ENCODE measurements around the gene SERPINI2. TPM values are rescaled to one million over a fixed set of nuclear protein-coding genes. Genes with fewer than 3 reads are reported as not detected.
"Not testable (repeated sequence)": the region's sequence is repeated elsewhere in the genome, so short reads cannot be mapped to it uniquely, and the experiment has no call there.

The SERPINI2 gene
- total RNA-seq, 1 experiment from 2014 or later = not detected

DNA sequence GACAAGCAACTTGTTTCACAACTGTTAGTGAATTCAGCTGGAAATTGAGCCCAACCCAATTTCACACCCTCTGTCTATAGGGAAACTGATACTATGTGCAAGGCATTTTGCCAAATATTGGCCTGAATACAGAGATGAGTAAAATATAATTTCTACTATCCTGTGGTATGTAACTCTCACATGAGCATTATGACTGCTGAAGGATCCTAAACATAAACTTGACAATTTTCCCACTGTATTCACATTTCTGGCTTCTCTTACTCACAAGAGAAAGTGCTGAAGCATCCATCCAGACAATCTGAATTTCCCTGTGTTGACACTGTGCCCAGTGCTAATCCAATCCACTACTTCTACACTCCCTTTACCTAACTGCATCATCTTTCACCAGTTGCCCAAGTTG lies 28.4 kb downstream of the SERPINI2 start:
- intact Hi-C loops (cut with micrococcal nuclease) = no loop called here
- Mint-ChIP-seq H3K4me1 (ENCODE audit: insufficient read depth, unreplicated experiment) (no peaks in the 10 kb centered on the region), H3K27me3 (ENCODE audit: insufficient read depth, unreplicated experiment) (no peaks in the 10 kb centered on the region), H3K9me3 (ENCODE audit: unreplicated experiment) (no peaks in the 10 kb centered on the region), H3K4me3 (ENCODE audit: unreplicated experiment) (no peak overlapping the region), H3K27ac (ENCODE audit: low read depth, unreplicated experiment) (no peak overlapping the region), H3K36me3 (ENCODE audit: insufficient read depth, unreplicated experiment) (no peaks in the 10 kb centered on the region)
- DNase-seq (ENCODE audit: unreplicated experiment) = no peak
- TF ChIP-seq, protein P1, sequence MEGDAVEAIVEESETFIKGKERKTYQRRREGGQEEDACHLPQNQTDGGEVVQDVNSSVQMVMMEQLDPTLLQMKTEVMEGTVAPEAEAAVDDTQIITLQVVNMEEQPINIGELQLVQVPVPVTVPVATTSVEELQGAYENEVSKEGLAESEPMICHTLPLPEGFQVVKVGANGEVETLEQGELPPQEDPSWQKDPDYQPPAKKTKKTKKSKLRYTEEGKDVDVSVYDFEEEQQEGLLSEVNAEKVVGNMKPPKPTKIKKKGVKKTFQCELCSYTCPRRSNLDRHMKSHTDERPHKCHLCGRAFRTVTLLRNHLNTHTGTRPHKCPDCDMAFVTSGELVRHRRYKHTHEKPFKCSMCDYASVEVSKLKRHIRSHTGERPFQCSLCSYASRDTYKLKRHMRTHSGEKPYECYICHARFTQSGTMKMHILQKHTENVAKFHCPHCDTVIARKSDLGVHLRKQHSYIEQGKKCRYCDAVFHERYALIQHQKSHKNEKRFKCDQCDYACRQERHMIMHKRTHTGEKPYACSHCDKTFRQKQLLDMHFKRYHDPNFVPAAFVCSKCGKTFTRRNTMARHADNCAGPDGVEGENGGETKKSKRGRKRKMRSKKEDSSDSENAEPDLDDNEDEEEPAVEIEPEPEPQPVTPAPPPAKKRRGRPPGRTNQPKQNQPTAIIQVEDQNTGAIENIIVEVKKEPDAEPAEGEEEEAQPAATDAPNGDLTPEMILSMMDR (IDR thresholded peaks at IDR 0.05; ENCODE audit: unreplicated experiment) = no peak
- BruUV-seq (replicated peaks) = no TSS peak
- POLR2A ChIA-PET = no interaction called here
- CTCF ChIA-PET = no interaction called here

DNA sequence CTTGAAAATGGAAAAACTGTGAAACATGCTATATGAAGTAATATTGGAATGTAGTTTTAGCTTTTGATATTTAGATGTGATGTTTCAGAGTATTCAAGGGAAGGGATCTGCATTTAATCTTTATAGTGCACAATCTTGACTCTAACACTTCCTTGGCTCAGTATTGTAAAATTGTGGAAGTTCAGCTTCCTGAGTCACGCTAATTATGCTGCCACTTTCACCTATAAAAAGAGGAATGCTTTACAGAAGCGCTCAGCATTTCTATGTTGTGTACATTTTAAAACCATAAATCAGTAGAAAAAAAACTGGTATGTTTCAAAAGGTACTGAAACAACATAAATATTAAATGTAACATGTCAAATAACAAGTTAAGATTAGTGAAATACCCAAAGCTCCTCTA lies 32.6 kb downstream of the SERPINI2 start:
- Mint-ChIP-seq H3K36me3 (ENCODE audit: insufficient read depth, unreplicated experiment) (no peaks in the 10 kb centered on the region), H3K4me3 (ENCODE audit: unreplicated experiment) (no peak overlapping the region), H3K27me3 (ENCODE audit: insufficient read depth, unreplicated experiment) (no peaks in the 10 kb centered on the region), H3K27ac (ENCODE audit: low read depth, unreplicated experiment) (no peak overlapping the region), H3K4me1 (ENCODE audit: insufficient read depth, unreplicated experiment) (no peaks in the 10 kb centered on the region), H3K9me3 (ENCODE audit: unreplicated experiment) (no peaks in the 10 kb centered on the region)
- BruUV-seq (replicated peaks) = no TSS peak
- POLR2A ChIA-PET = no interaction called here
- intact Hi-C loops (cut with micrococcal nuclease) = no loop called here
- TF ChIP-seq, protein P1 (IDR thresholded peaks at IDR 0.05; ENCODE audit: unreplicated experiment) = no peak
- CTCF ChIA-PET = interaction anchor here (0.6 to 1.4 kb wide), 2 partner anchors 243 to 1610 kb away, joined by 3 to 4 read pairs; no protein-coding TSS in a partner anchor
- no peak for DNase-seq (ENCODE audit: unreplicated experiment)

DNA sequence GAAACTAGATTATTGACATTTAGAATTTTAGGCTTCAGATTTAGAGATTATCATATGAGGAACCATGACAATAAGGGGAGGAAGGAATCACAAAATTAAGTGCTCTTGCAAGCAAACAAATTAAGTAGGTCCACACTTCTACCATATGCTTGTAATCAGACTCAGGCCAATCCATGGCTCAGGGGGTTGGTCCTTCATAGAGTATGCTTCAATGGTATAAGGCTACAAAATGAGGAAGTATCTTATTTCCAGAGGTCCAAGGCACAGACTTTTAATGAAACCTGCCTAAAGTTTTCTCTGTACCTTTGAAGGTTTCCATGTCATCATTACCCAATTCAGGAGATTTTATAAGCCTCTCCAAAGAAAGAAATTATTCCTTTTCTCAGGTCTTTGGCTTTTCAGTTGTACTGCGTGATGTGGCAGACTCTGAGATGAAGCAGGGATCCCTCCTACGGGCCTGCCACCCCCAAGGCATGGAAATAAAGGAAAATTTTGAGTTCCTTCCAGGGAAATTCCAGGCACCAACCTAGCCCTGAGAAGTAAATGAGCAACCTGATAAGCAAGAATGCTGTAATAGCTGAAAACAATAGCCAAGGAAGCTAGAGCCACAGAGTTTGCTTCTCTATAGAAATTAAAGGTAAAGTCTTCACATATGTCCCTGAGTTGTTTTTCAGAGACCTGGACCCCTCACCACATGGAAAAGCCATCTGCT lies 36.3 kb downstream of the SERPINI2 start:
- H3K27ac Mint-ChIP-seq (ENCODE audit: low read depth, unreplicated experiment) = no peak overlapping the region
- DNase-seq (ENCODE audit: unreplicated experiment) = no peak
- no peak overlapping the region for H3K4me3 Mint-ChIP-seq (ENCODE audit: unreplicated experiment)
- H3K27me3 Mint-ChIP-seq (ENCODE audit: insufficient read depth, unreplicated experiment) = no peaks in the 10 kb centered on the region
- H3K36me3 Mint-ChIP-seq (ENCODE audit: insufficient read depth, unreplicated experiment) = no peaks in the 10 kb centered on the region
- no peaks in the 10 kb centered on the region for H3K9me3 Mint-ChIP-seq (ENCODE audit: unreplicated experiment)
- ChIA-PET POLR2A (no interaction called here), CTCF (no interaction called here)
- no peaks in the 10 kb centered on the region for H3K4me1 Mint-ChIP-seq (ENCODE audit: insufficient read depth, unreplicated experiment)
- intact Hi-C loops (cut with micrococcal nuclease) = no loop called here
- BruUV-seq (replicated peaks) = no TSS peak
- TF ChIP-seq, protein P1 (IDR thresholded peaks at IDR 0.05; ENCODE audit: unreplicated experiment) = no peak

DNA sequence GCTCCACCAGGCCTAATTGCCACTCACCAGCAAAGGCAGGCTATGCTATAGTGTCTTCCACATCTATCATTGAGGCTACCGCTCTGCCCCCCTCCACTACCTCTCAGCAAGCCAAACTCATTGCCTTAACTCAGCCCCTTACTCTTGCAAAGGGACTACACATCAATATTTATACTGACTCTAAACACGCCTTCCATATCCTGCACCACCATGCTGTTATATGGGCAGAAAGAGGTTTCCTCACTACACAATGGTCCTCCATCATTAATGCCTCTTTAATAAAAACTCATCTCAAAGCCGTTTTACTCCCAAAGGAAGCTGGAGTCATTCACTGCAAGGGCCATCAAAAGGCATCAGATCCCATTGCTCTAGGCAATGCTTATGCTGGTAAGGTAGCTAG lies 46.9 kb downstream of the SERPINI2 start:
- POLR2A ChIA-PET; BruUV-seq (replicated peaks): not testable (repeated sequence)
- H3K9me3 Mint-ChIP-seq (ENCODE audit: unreplicated experiment) = peaks cover 11% of the 10 kb centered on the region

DNA sequence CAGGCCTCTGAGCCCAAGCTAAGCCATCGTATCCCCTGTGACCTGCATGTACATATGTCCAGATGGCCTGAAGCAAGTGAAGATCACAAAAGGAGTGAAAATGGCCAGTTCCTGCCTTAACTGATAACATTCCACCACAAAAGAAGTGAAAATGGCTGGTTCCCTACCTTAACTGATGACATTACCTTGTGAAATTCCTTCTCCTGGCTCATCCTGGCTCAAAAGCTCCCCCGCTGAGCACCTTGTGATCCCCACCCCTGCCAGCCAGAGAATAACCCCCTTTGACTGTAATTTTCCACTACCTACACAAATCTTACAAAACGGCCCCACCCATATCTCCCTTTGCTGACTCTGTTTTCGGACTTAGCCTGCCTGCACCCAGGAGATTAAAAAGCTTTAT lies 51.4 kb downstream of the SERPINI2 start:
- BruUV-seq (replicated peaks); H3K27ac Mint-ChIP-seq (ENCODE audit: low read depth, unreplicated experiment); intact Hi-C loops (cut with micrococcal nuclease); H3K4me3 Mint-ChIP-seq (ENCODE audit: unreplicated experiment); H3K4me1 Mint-ChIP-seq (ENCODE audit: insufficient read depth, unreplicated experiment); DNase-seq (ENCODE audit: unreplicated experiment); H3K36me3 Mint-ChIP-seq (ENCODE audit: insufficient read depth, unreplicated experiment): not testable (repeated sequence)
- CTCF ChIA-PET = interaction anchor here (1.5 kb wide), 1 partner anchor 14 kb away, joined by 4 read pairs; no protein-coding TSS in a partner anchor
- Mint-ChIP-seq H3K27me3 (ENCODE audit: insufficient read depth, unreplicated experiment) (peaks cover 15% of the 10 kb centered on the region), H3K9me3 (ENCODE audit: unreplicated experiment) (peaks cover 11% of the 10 kb centered on the region)
- POLR2A ChIA-PET = interaction anchor here (0.6 kb wide), 1 partner anchor 9 kb away, joined by 3 read pairs; no protein-coding TSS in a partner anchor

More for the DNA sequence above, 46.9 kb downstream of the SERPINI2 start:
- H3K27ac Mint-ChIP-seq (ENCODE audit: low read depth, unreplicated experiment); H3K36me3 Mint-ChIP-seq (ENCODE audit: insufficient read depth, unreplicated experiment); H3K4me1 Mint-ChIP-seq (ENCODE audit: insufficient read depth, unreplicated experiment); DNase-seq (ENCODE audit: unreplicated experiment); intact Hi-C loops (cut with micrococcal nuclease); H3K4me3 Mint-ChIP-seq (ENCODE audit: unreplicated experiment): not testable (repeated sequence)
- CTCF ChIA-PET = interaction anchor here (0.6 kb wide), 1 partner anchor 44 kb away, joined by 3 read pairs; no protein-coding TSS in a partner anchor
- peaks cover 15% of the 10 kb centered on the region for H3K27me3 Mint-ChIP-seq (ENCODE audit: insufficient read depth, unreplicated experiment)

Measured in MCF 10A (cell line).